Neural crest cell (in vitro differentiated cells): ENCODE data around the gene MMD2. TPM values are rescaled to one million over a fixed set of nuclear protein-coding genes. Genes with fewer than 3 reads are reported as not detected.

ENCODE experiments used
- DNase-seq: peaks from one replicate; pipeline ENCODE4 v3.0.0; 2021; ENCODE audit warnings: low read depth, mixed read lengths, low spot score
- H3K27ac Mint-ChIP-seq: one replicate; pipeline ENCODE4 v1.8.0; 2021; ENCODE audit warnings: mild to moderate bottlenecking, mixed read lengths; ENCODE audit not compliant: unreplicated experiment
- H3K27me3 Mint-ChIP-seq: 2 replicates; pipeline ENCODE4 v1.8.0; 2021; ENCODE audit warnings: low read depth, mild to moderate bottlenecking, mixed read lengths
- H3K36me3 Mint-ChIP-seq: 2 replicates; pipeline ENCODE4 v1.8.0; 2021; ENCODE audit warnings: low read depth, mild to moderate bottlenecking, mixed read lengths
- H3K4me1 Mint-ChIP-seq: 2 replicates; pipeline ENCODE4 v1.8.0; 2021; ENCODE audit warnings: mixed read lengths
- H3K4me3 Mint-ChIP-seq: one replicate; pipeline ENCODE4 v1.8.0; 2021; ENCODE audit warnings: mild to moderate bottlenecking, mixed read lengths
- H3K9me3 Mint-ChIP-seq: 2 replicates; pipeline ENCODE4 v1.8.0; 2021; ENCODE audit warnings: mixed read lengths
- total RNA-seq: library from RNA; stranded (reverse); gene quantifications from 2 replicates; pipeline ENCODE4 v1.2.1, GENCODE V29; 2021
- TF ChIP-seq, protein P1 (sequence below): fragments of 200-600 bp; sonication (generic); conservative IDR thresholded peaks from 2 replicates; pipeline ENCODE4 v1.5.0; 2021; ENCODE audit warnings: antibody characterized with exemption, mild to moderate bottlenecking

Gene MMD2
- total RNA-seq, 1 donor from 2014 or later = not detected

GRCh38 chr7:4937411-4937810 lies 21.6 kb downstream of the MMD2 start:
- Mint-ChIP-seq H3K27me3 (no peaks in the 10 kb centered on the region), H3K36me3 (no peaks in the 10 kb centered on the region), H3K4me1 (peaks cover 8% of the 10 kb centered on the region), H3K9me3 (no peaks in the 10 kb centered on the region), H3K4me3 (no peak overlapping the region), H3K27ac (no peak overlapping the region)
- TF ChIP-seq, protein P1, sequence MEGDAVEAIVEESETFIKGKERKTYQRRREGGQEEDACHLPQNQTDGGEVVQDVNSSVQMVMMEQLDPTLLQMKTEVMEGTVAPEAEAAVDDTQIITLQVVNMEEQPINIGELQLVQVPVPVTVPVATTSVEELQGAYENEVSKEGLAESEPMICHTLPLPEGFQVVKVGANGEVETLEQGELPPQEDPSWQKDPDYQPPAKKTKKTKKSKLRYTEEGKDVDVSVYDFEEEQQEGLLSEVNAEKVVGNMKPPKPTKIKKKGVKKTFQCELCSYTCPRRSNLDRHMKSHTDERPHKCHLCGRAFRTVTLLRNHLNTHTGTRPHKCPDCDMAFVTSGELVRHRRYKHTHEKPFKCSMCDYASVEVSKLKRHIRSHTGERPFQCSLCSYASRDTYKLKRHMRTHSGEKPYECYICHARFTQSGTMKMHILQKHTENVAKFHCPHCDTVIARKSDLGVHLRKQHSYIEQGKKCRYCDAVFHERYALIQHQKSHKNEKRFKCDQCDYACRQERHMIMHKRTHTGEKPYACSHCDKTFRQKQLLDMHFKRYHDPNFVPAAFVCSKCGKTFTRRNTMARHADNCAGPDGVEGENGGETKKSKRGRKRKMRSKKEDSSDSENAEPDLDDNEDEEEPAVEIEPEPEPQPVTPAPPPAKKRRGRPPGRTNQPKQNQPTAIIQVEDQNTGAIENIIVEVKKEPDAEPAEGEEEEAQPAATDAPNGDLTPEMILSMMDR = no peak
- DNase-seq = no peak

DNA sequence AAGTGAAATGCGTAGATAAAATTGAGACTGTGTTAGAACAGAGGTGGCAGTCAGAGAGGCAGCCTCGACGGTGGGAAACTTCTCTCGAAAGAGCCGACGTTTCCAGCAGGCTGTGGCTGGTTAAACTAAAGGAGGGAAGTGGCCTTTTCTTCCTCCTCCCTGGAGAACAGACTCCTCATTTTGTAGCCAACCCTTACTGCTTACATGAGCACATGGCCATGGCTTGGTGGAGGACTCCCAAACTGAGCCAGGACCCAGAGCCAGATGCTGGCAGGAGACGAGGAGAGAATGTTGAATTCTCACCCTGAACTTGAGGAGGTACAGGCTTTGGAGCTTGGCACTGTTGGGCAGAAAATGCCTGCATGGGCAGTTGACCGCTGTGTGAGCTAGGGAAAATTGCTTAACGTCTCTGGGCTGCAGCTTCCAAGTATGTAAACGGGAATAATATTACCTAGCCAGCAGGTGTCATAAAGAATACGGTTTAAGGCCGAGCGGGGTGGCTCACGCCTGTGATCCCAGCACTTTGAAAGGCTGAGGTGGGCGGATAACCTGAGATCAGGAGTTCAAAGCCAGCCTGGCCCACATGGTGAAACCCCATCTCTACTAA lies 24.5 kb downstream of the MMD2 start:
- no peaks in the 10 kb centered on the region for H3K27me3 Mint-ChIP-seq
- no peak for DNase-seq
- TF ChIP-seq, protein P1 = no peak
- no peaks in the 10 kb centered on the region for H3K9me3 Mint-ChIP-seq
- H3K27ac Mint-ChIP-seq = no peak overlapping the region
- no peak overlapping the region for H3K4me3 Mint-ChIP-seq
- H3K36me3 Mint-ChIP-seq = no peaks in the 10 kb centered on the region
- H3K4me1 Mint-ChIP-seq = peaks cover 16% of the 10 kb centered on the region

GRCh38 chr7:4931943-4932342 lies 27.0 kb downstream of the MMD2 start:
- TF ChIP-seq, protein P1 = no peak
- peak overlapping the region; percentile 57 for H3K27ac Mint-ChIP-seq
- no peaks in the 10 kb centered on the region for H3K36me3 Mint-ChIP-seq
- H3K27me3 Mint-ChIP-seq = peaks cover 2% of the 10 kb centered on the region
- no peaks in the 10 kb centered on the region for H3K9me3 Mint-ChIP-seq
- DNase-seq = peak; percentile 58
- peak overlapping the region; percentile 34 for H3K4me3 Mint-ChIP-seq
- H3K4me1 Mint-ChIP-seq = peaks cover 16% of the 10 kb centered on the region

DNA sequence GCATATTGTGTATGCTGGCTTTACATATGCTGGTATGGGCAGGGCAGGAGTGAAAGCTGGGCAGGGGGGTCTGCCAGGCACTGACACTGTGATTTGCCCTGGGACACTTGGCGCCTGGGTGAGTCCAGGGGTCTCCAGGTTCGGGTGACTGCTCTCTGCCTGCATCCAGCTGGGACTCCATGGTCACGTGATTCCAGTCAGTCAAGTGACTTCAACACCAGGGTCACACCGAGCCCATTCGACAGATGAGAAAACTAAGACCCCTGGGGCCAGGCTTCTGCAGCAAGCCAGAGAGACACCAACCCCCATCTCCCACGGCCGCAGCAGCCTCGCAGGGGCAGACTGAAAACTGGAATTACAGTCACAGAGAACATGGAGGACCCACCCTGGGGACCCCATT lies 30.0 kb downstream of the MMD2 start:
- no peak overlapping the region for H3K4me3 Mint-ChIP-seq
- TF ChIP-seq, protein P1 = no peak
- DNase-seq = no peak
- H3K36me3 Mint-ChIP-seq = no peaks in the 10 kb centered on the region
- no peaks in the 10 kb centered on the region for H3K9me3 Mint-ChIP-seq
- no peak overlapping the region for H3K27ac Mint-ChIP-seq
- peaks cover 16% of the 10 kb centered on the region for H3K4me1 Mint-ChIP-seq
- H3K27me3 Mint-ChIP-seq = peaks cover 10% of the 10 kb centered on the region

DNA sequence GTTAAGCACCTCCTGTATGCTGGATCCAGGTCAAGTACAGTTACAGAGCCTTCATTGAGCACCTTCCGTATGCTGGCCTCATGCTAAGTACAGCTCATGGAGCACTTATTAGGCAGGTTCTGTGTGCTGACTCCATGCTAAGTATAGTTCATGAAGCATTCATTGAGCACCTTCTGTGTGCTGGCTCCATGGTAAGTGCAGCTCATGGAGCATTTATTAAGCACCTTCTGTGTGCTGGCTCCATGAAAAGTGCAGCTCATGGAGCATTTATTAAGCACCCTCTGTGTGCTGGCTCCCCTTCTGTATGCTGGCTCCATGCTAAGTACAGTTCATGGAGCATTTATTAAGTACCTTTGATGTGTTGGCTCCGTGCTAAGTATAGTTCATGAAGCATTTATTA lies 30.5 kb downstream of the MMD2 start:
- Mint-ChIP-seq H3K9me3 (no peaks in the 10 kb centered on the region), H3K27me3 (peaks cover 12% of the 10 kb centered on the region), H3K27ac (no peak overlapping the region), H3K4me3 (no peak overlapping the region), H3K4me1 (peaks cover 15% of the 10 kb centered on the region), H3K36me3 (no peaks in the 10 kb centered on the region)
- TF ChIP-seq, protein P1 = no peak
- DNase-seq = no peak
